Upper lobe of right lung (tissue), 1 donor: Measurements from ENCODE around the gene PLPP7. TPM values are rescaled to one million over a fixed set of nuclear protein-coding genes. Genes with fewer than 3 reads are reported as not detected.

Source experiments
- ATAC-seq: fragments of 200-7000 bp; cut with Tn5 transposase; one replicate; pipeline ENCODE4 v1.9.1; 2020; ENCODE audit warnings: mild to moderate bottlenecking, moderate library complexity
- DNase-seq: peaks from one replicate; pipeline ENCODE4 v3.0.0-alpha.2; 2020
- H3K27ac ChIP-seq: fragments of 200-600 bp; one replicate; pipeline ENCODE4 v1.8.0; 2022
- H3K27me3 ChIP-seq: fragments of 200-600 bp; one replicate; pipeline ENCODE4 v1.8.0; 2022; ENCODE audit warnings: mild to moderate bottlenecking
- H3K36me3 ChIP-seq: fragments of 200-600 bp; one replicate; pipeline ENCODE4 v1.8.0; 2022
- H3K4me1 ChIP-seq: fragments of 200-600 bp; one replicate; pipeline ENCODE4 v1.8.0; 2022
- H3K4me3 ChIP-seq: fragments of 200-600 bp; one replicate; pipeline ENCODE4 v1.8.0; 2022; ENCODE audit warnings: mild to moderate bottlenecking
- H3K9me3 ChIP-seq: fragments of 200-600 bp; one replicate; pipeline ENCODE4 v1.8.0; 2022
- CTCF ChIP-seq: fragments of 200-600 bp; IDR thresholded peaks from one replicate; pipeline ENCODE4 v1.8.0; 2022; ENCODE audit warnings: antibody characterized with exemption
- intact Hi-C: fragments of 100-400 bp; cut with DNase I; formaldehyde crosslinking; loops from one replicate; pipeline ENCODE4 v1.11.0; 2022
- total RNA-seq: library from RNA; stranded (reverse); fragmentation: NEBNext Ultra II Directional; extraction: Animal tissue kit (Norgen Biotek cat#: 25700); gene quantifications from one replicate; pipeline ENCODE4 v1.2.1, GENCODE V29; 2021
- donor health status: DM: no; HTN: yes; CAD: no; lungs with severe emphysema.

Gene PLPP7
- total RNA-seq, 1 donor from 2014 or later: 1.5 TPM

GRCh38 chr9:131253891-131254491, 35.5 kb upstream of the PLPP7 start:
- no peak for TF ChIP-seq CTCF
- H3K27ac ChIP-seq: peak overlapping the region; percentile 47
- intact Hi-C loops: no loop called here
- no peaks in the 10 kb centered on the region for H3K36me3 ChIP-seq
- peaks cover 22% of the 10 kb centered on the region for H3K4me1 ChIP-seq
- H3K27me3 ChIP-seq: no peaks in the 10 kb centered on the region
- ATAC-seq: peak; percentile 74
- no peaks in the 10 kb centered on the region for H3K9me3 ChIP-seq
- DNase-seq: no peak
- no peak overlapping the region for H3K4me3 ChIP-seq

GRCh38 chr9:131254626-131255025, 34.9 kb upstream of the PLPP7 start:
- TF ChIP-seq CTCF: no peak
- Histone ChIP-seq H3K36me3 (peaks cover 2% of the 10 kb centered on the region), H3K27me3 (no peaks in the 10 kb centered on the region), H3K27ac (peak overlapping the region; percentile 83), H3K4me3 (no peak overlapping the region), H3K9me3 (no peaks in the 10 kb centered on the region), H3K4me1 (peaks cover 22% of the 10 kb centered on the region)
- no peak for DNase-seq
- intact Hi-C loops: no loop called here
- ATAC-seq: no peak

- TF ChIP-seq CTCF: no peak
- no peaks in the 10 kb centered on the region for H3K27me3 ChIP-seq
- no peak overlapping the region for H3K4me3 ChIP-seq
- peak overlapping the region; percentile 83 for H3K27ac ChIP-seq
- peaks cover 13% of the 10 kb centered on the region for H3K36me3 ChIP-seq
- DNase-seq (no peak), ATAC-seq (no peak)
- intact Hi-C loops: no loop called here
- peaks cover 22% of the 10 kb centered on the region for H3K4me1 ChIP-seq
- H3K9me3 ChIP-seq: no peaks in the 10 kb centered on the region
These were observed 33.8 kb upstream of the PLPP7 start for GRCh38 chr9:131255676-131256197.

- no peaks in the 10 kb centered on the region for H3K9me3 ChIP-seq
- no peaks in the 10 kb centered on the region for H3K27me3 ChIP-seq
- no peak for TF ChIP-seq CTCF
- no peak overlapping the region for H3K27ac ChIP-seq
- DNase-seq: no peak
- no peak for ATAC-seq
- H3K4me1 ChIP-seq: peaks cover 22% of the 10 kb centered on the region
- H3K4me3 ChIP-seq: no peak overlapping the region
- intact Hi-C loops: no loop called here
- H3K36me3 ChIP-seq: peaks cover 16% of the 10 kb centered on the region
These were observed 32.1 kb upstream of the PLPP7 start for GRCh38 chr9:131257266-131258025.

- H3K27ac ChIP-seq: peak overlapping the region; percentile 6
- DNase-seq (no peak), ATAC-seq (no peak)
- H3K36me3 ChIP-seq: peaks cover 16% of the 10 kb centered on the region
- no peaks in the 10 kb centered on the region for H3K9me3 ChIP-seq
- no peaks in the 10 kb centered on the region for H3K27me3 ChIP-seq
- no peak overlapping the region for H3K4me3 ChIP-seq
- no peak for TF ChIP-seq CTCF
- peaks cover 22% of the 10 kb centered on the region for H3K4me1 ChIP-seq
- intact Hi-C loops: no loop called here
These were observed 31.3 kb upstream of the PLPP7 start for GRCh38 chr9:131258186-131258585.
